ENCODE measurements around the gene IQSEC2.

Gene IQSEC2

GRCh38 chrX:53305996-53306937 is 24.9 kb upstream of the IQSEC2 start:
- no peak for DNase-seq (ENCODE audit: insufficient read length, low spot score)
- FAIRE-seq, result no peak

GRCh38 chrX:53305219-53305995 is 24.0 kb upstream of the IQSEC2 start:
- FAIRE-seq (no peak), DNase-seq (ENCODE audit: insufficient read length, low spot score) (no peak)

GRCh38 chrX:53303195-53303594 is 21.8 kb upstream of the IQSEC2 start:
- FAIRE-seq (no peak), DNase-seq (ENCODE audit: insufficient read length, low spot score) (no peak)

GRCh38 chrX:53300157-53300556 is 18.8 kb upstream of the IQSEC2 start:
- FAIRE-seq (no peak), DNase-seq (ENCODE audit: insufficient read length, low spot score) (no peak)

- FAIRE-seq (no peak), DNase-seq (ENCODE audit: insufficient read length, low spot score) (no peak)
These were observed 12.8 kb upstream of the IQSEC2 start for GRCh38 chrX:53294024-53294648.

- no peak for DNase-seq (ENCODE audit: insufficient read length, low spot score)
These were observed 10.2 kb upstream of the IQSEC2 start for GRCh38 chrX:53291596-53291995.

GRCh38 chrX:53290441-53291041 is 9.2 kb upstream of the IQSEC2 start:
- DNase-seq (ENCODE audit: insufficient read length, low spot score), result no peak

More at GRCh38 chrX:53291596-53291995, 10.2 kb upstream of the IQSEC2 start:
- no peak for FAIRE-seq

GRCh38 chrX:53288189-53288588 is 6.8 kb upstream of the IQSEC2 start:
- DNase-seq (ENCODE audit: insufficient read length, low spot score), result no peak

More at GRCh38 chrX:53290441-53291041, 9.2 kb upstream of the IQSEC2 start:
- FAIRE-seq, result no peak

GRCh38 chrX:53287493-53288138 is 6.2 kb upstream of the IQSEC2 start:
- FAIRE-seq, result peak; percentile 74
- no peak for DNase-seq (ENCODE audit: insufficient read length, low spot score)

More at GRCh38 chrX:53288189-53288588, 6.8 kb upstream of the IQSEC2 start:
- no peak for FAIRE-seq

- FAIRE-seq, result no peak
- DNase-seq (ENCODE audit: insufficient read length, low spot score), result no peak
These were observed 4.8 kb upstream of the IQSEC2 start for GRCh38 chrX:53286171-53286570.

GRCh38 chrX:53285591-53285990 is 4.2 kb upstream of the IQSEC2 start:
- DNase-seq (ENCODE audit: insufficient read length, low spot score) (no peak), FAIRE-seq (no peak)

GRCh38 chrX:53284684-53285447 is 3.5 kb upstream of the IQSEC2 start:
- FAIRE-seq, result peak; percentile 70
- DNase-seq (ENCODE audit: insufficient read length, low spot score), result no peak

- no peak for FAIRE-seq
- DNase-seq (ENCODE audit: insufficient read length, low spot score), result no peak
These were observed 2.2 kb upstream of the IQSEC2 start for GRCh38 chrX:53283567-53283966.

- FAIRE-seq (no peak), DNase-seq (ENCODE audit: insufficient read length, low spot score) (no peak)
These were observed 1.7 kb upstream of the IQSEC2 start for GRCh38 chrX:53283099-53283498.

- DNase-seq (ENCODE audit: insufficient read length, low spot score) (no peak), FAIRE-seq (no peak)
These were observed 745 bp upstream of the IQSEC2 start for GRCh38 chrX:53281963-53282695.

GRCh38 chrX:53280331-53281320 is 758 bp downstream of the IQSEC2 start:
- no peak for FAIRE-seq

More at GRCh38 chrX:53280331-53281320, 758 bp downstream of the IQSEC2 start:
- DNase-seq (ENCODE audit: insufficient read length, low spot score), result no peak

Data from GM19239 (cell line).